ENCODE measurements around the gene CYP2B6. TPM values are rescaled to one million over a fixed set of nuclear protein-coding genes. Genes with fewer than 3 reads are reported as not detected.
"Not testable (repeated sequence)": the region's sequence is repeated elsewhere in the genome, so short reads cannot be mapped to it uniquely, and the experiment has no call there.

The CYP2B6 gene
- total and polyA plus RNA-seq, 2 donors (not counting 1 experiment from before 2014, with no cell fraction given): not detected

DNA sequence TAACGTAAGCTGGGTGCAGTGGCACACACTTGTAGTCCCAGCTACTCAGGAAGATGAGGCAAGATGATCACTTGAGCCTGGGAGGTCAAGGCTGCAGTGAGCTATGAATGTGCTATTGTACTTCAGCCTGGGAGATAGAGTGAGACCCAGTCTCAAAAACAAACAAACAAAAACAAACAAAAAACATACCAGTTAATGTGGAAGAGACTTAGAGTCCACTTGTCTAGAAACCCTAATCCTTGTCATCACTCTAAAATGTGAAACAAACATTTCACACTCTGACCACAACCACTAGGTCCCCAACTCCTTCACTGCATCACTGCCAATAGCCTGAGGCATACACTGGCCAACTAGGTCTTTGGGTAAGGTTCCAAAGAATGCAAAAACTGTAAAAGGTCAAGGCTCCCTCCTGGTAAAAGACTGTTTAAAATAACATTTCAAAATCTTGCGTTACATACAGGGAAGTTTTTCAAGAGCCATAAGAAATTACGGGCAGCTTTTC lies 28.6 kb upstream of the CYP2B6 start:
- Histone ChIP-seq H3K27ac (ENCODE audit: low read length in 2 of 2) (no peak overlapping the region), H4K20me1 (ENCODE audit: control insufficient read depth, insufficient read depth, low read length, poor library complexity, severe bottlenecking) (no peaks in the 10 kb centered on the region), H3K27me3 (replicated peaks in 1 of 4; ENCODE audit: control extremely low read depth in 1 of 4, control insufficient read depth in 3 of 4, insufficient read depth in 4 of 4, low read length in 3 of 4) (peaks cover 0 to 11% (median 0%) of the 10 kb centered on the region in 4 experiments), H3K36me3 (replicated peaks in 1 of 2; ENCODE audit: control extremely low read depth in 1 of 2, control insufficient read depth in 1 of 2, extremely low read depth in 1 of 2, insufficient read depth in 2 of 2, low read length in 1 of 2) (no peaks in the 10 kb centered on the region), H3K4me1 (ENCODE audit: control insufficient read depth in 2 of 2, insufficient read depth in 2 of 2, low read length in 2 of 2) (no peaks in the 10 kb centered on the region), H2AFZ (ENCODE audit: insufficient read depth, low read depth, low read length, poor library complexity, severe bottlenecking) (no peak overlapping the region), H3K79me2 (ENCODE audit: control insufficient read depth, insufficient read depth, low read length) (no peaks in the 10 kb centered on the region), H3K4me2 (replicated peaks; ENCODE audit: low read depth, low read length, poor library complexity, severe bottlenecking) (no peak overlapping the region), H3K4me3 (ENCODE audit: control extremely low read depth in 1 of 5, extremely low read depth in 1 of 5, insufficient read depth in 1 of 5, low read depth in 2 of 5, low read length in 4 of 5) (no peak overlapping the region), H3K9me3 (ENCODE audit: control extremely low read depth in 1 of 3, control insufficient read depth in 2 of 3, insufficient read depth in 1 of 3, low read length in 2 of 3) (no peaks in the 10 kb centered on the region), H3K9ac (ENCODE audit: low read length) (no peak overlapping the region)
- no peak for TF ChIP-seq EZH2 (IDR thresholded peaks at IDR 0.05; ENCODE audit: borderline replicate concordance, insufficient read depth, low read depth, low read length, poor library complexity, severe bottlenecking)
- TF ChIP-seq, protein P1, sequence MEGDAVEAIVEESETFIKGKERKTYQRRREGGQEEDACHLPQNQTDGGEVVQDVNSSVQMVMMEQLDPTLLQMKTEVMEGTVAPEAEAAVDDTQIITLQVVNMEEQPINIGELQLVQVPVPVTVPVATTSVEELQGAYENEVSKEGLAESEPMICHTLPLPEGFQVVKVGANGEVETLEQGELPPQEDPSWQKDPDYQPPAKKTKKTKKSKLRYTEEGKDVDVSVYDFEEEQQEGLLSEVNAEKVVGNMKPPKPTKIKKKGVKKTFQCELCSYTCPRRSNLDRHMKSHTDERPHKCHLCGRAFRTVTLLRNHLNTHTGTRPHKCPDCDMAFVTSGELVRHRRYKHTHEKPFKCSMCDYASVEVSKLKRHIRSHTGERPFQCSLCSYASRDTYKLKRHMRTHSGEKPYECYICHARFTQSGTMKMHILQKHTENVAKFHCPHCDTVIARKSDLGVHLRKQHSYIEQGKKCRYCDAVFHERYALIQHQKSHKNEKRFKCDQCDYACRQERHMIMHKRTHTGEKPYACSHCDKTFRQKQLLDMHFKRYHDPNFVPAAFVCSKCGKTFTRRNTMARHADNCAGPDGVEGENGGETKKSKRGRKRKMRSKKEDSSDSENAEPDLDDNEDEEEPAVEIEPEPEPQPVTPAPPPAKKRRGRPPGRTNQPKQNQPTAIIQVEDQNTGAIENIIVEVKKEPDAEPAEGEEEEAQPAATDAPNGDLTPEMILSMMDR (IDR thresholded peaks at IDR 0.05): no peak
- H3K4me1 Mint-ChIP-seq: no peaks in the 10 kb centered on the region
- no peaks in the 10 kb centered on the region for H3K9me3 Mint-ChIP-seq (ENCODE audit: insufficient read depth)
- 80% methylated on average over 1 of the region's 3 CpGs for WGBS (ENCODE audit: insufficient coverage)
- ATAC-seq (ENCODE audit: low read depth): no peak
- intact Hi-C loops (cut with micrococcal nuclease): no loop called here
- ChIA-PET POLR2A (no interaction called here), CTCF (interaction anchor here (0.6 kb wide), 1 partner anchor 98 kb away, joined by 3 read pairs; no protein-coding TSS in a partner anchor)
- H3K27ac Mint-ChIP-seq: no peak overlapping the region
- H3K27me3 Mint-ChIP-seq: peaks cover 28% of the 10 kb centered on the region
- H3K4me3 Mint-ChIP-seq: no peak overlapping the region
- no peak for DNase-seq

DNA sequence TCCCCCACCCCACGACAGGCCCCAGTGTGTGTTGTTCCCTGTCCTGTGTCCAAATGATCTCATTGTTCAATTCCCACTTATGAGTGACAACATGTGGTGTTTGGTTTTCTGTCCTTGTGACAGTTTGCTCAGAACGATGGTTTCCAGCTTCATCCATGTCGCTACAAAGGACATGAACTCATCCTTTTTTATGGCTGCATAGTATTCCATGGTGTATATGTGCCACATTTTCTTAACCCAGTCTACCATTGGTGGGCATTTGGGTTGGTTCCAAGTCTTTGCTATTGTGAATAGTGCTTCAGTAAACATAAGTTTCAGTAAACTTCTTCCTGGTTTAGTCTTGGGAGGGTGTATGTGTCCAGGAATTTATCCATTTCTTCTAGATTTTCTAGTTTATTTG lies 26.7 kb upstream of the CYP2B6 start:
- POLR2A ChIA-PET; H3K4me3 Mint-ChIP-seq; H3K27ac ChIP-seq (ENCODE audit: low read length in 2 of 2); H3K36me3 ChIP-seq (replicated peaks in 1 of 2; ENCODE audit: control extremely low read depth in 1 of 2, control insufficient read depth in 1 of 2, extremely low read depth in 1 of 2, insufficient read depth in 2 of 2, low read length in 1 of 2); H3K4me1 Mint-ChIP-seq; H4K20me1 ChIP-seq (ENCODE audit: control insufficient read depth, insufficient read depth, low read length, poor library complexity, severe bottlenecking); H3K4me2 ChIP-seq (replicated peaks; ENCODE audit: low read depth, low read length, poor library complexity, severe bottlenecking); H3K4me3 ChIP-seq (ENCODE audit: control extremely low read depth in 1 of 5, extremely low read depth in 1 of 5, insufficient read depth in 1 of 5, low read depth in 2 of 5, low read length in 4 of 5); H3K27me3 ChIP-seq (replicated peaks in 1 of 4; ENCODE audit: control extremely low read depth in 1 of 4, control insufficient read depth in 3 of 4, insufficient read depth in 4 of 4, low read length in 3 of 4); H3K9me3 Mint-ChIP-seq (ENCODE audit: insufficient read depth); ATAC-seq (ENCODE audit: low read depth); H2AFZ ChIP-seq (ENCODE audit: insufficient read depth, low read depth, low read length, poor library complexity, severe bottlenecking); intact Hi-C loops (cut with micrococcal nuclease); DNase-seq; H3K4me1 ChIP-seq (ENCODE audit: control insufficient read depth in 2 of 2, insufficient read depth in 2 of 2, low read length in 2 of 2); H3K79me2 ChIP-seq (ENCODE audit: control insufficient read depth, insufficient read depth, low read length); H3K9ac ChIP-seq (ENCODE audit: low read length); H3K27ac Mint-ChIP-seq; H3K9me3 ChIP-seq (ENCODE audit: control extremely low read depth in 1 of 3, control insufficient read depth in 2 of 3, insufficient read depth in 1 of 3, low read length in 2 of 3): not testable (repeated sequence)
- no CpG with 5 or more reads among the region's 3 CpGs for WGBS (ENCODE audit: insufficient coverage)
- peaks cover 35% of the 10 kb centered on the region for H3K27me3 Mint-ChIP-seq
- CTCF ChIA-PET: interaction anchor here (0.6 to 1.0 kb wide), 2 partner anchors 10 to 291 kb away, joined by 3 read pairs; no protein-coding TSS in a partner anchor

DNA sequence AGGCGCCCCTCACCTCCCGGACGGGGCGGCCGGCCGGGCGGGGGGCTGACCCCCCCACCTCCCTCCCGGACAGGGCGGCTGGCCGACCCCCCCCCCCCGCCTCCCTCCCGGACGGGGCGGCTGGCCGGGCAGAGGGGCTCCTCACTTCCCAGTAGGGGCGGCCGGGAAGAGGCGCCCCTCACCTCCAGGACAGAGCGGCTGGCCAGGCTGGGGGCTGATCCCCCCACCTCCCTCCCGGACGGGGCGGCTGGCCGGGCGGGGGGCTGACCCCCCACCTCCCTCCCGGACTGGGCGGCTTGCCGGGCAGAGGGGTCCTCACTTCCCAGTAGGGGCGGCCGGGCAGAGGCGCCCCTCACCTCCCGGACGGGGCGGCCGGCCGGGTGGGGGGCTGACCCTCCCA lies 25.7 kb upstream of the CYP2B6 start:
- H3K36me3 ChIP-seq (replicated peaks in 1 of 2; ENCODE audit: control extremely low read depth in 1 of 2, control insufficient read depth in 1 of 2, extremely low read depth in 1 of 2, insufficient read depth in 2 of 2, low read length in 1 of 2); H3K4me1 ChIP-seq (ENCODE audit: control insufficient read depth in 2 of 2, insufficient read depth in 2 of 2, low read length in 2 of 2); H2AFZ ChIP-seq (ENCODE audit: insufficient read depth, low read depth, low read length, poor library complexity, severe bottlenecking); H3K9me3 ChIP-seq (ENCODE audit: control extremely low read depth in 1 of 3, control insufficient read depth in 2 of 3, insufficient read depth in 1 of 3, low read length in 2 of 3); H3K27ac Mint-ChIP-seq; intact Hi-C loops (cut with micrococcal nuclease); H3K9me3 Mint-ChIP-seq (ENCODE audit: insufficient read depth); H3K4me2 ChIP-seq (replicated peaks; ENCODE audit: low read depth, low read length, poor library complexity, severe bottlenecking); H3K27ac ChIP-seq (ENCODE audit: low read length in 2 of 2); H3K79me2 ChIP-seq (ENCODE audit: control insufficient read depth, insufficient read depth, low read length); H3K4me1 Mint-ChIP-seq; H3K27me3 ChIP-seq (replicated peaks in 1 of 4; ENCODE audit: control extremely low read depth in 1 of 4, control insufficient read depth in 3 of 4, insufficient read depth in 4 of 4, low read length in 3 of 4); ATAC-seq (ENCODE audit: low read depth); H3K4me3 Mint-ChIP-seq; DNase-seq; H3K4me3 ChIP-seq (ENCODE audit: control extremely low read depth in 1 of 5, extremely low read depth in 1 of 5, insufficient read depth in 1 of 5, low read depth in 2 of 5, low read length in 4 of 5); CTCF ChIA-PET; H3K9ac ChIP-seq (ENCODE audit: low read length); POLR2A ChIA-PET; H4K20me1 ChIP-seq (ENCODE audit: control insufficient read depth, insufficient read depth, low read length, poor library complexity, severe bottlenecking): not testable (repeated sequence)
- 100% methylated on average over 1 of the region's 35 CpGs for WGBS (ENCODE audit: insufficient coverage)
- H3K27me3 Mint-ChIP-seq: peaks cover 35% of the 10 kb centered on the region

Data from B cell (primary cell).